ENCODE results near the gene APEX2. TPM values are rescaled to one million over a fixed set of nuclear protein-coding genes. Genes with fewer than 3 reads are reported as not detected.

APEX2 gene
- total RNA-seq, 1 experiment from 2014 or later: 28.5 TPM

- Mint-ChIP-seq H3K27me3 (ENCODE audit: low read depth) (peaks cover 6% of the 10 kb centered on the region; the same call in 1 of the 2 replicates), H3K9me3 (peaks cover 65 to 81% of the 10 kb centered on the region in 2 experiments), H3K36me3 (ENCODE audit: insufficient read depth in 1 of 3, low read depth in 3 of 3) (peaks cover 0 to 5% (median 4%) of the 10 kb centered on the region in 3 experiments; a peak in 5 of 7 replicates), H3K27ac (no peak overlapping the region), H3K4me3 (no peak overlapping the region), H3K4me1 (no peaks in the 10 kb centered on the region)
- H2BK15ac ChIP-seq (ENCODE audit: low read depth, low read length): no peak overlapping the region
- no peak overlapping the region for H3K23ac ChIP-seq (ENCODE audit: insufficient read length, low read depth, low read length)
- no peak overlapping the region for H4K5ac ChIP-seq (ENCODE audit: insufficient read length, low read depth, low read length)
- no CpG with 5 or more reads among the region's 8 CpGs for WGBS (ENCODE audit: extremely low coverage, insufficient read length, low lambda C conversion rate)
- H3K79me2 ChIP-seq (ENCODE audit: insufficient read depth, low read length): no peaks in the 10 kb centered on the region
- H3K27me3 ChIP-seq (ENCODE audit: insufficient read depth, low read length): no peaks in the 10 kb centered on the region
- no peak overlapping the region for H3K27ac ChIP-seq (ENCODE audit: insufficient read length, low read depth, low read length)
- no peak overlapping the region for H3K9ac ChIP-seq (ENCODE audit: extremely low read depth, insufficient read length, low read length)
- DNase-seq: no peak
- H3K9me3 ChIP-seq (ENCODE audit: control insufficient read depth, low read depth, low read length): peaks cover 37% of the 10 kb centered on the region
- H3K14ac ChIP-seq (ENCODE audit: insufficient read depth, low read length): no peak overlapping the region
- H4K91ac ChIP-seq (ENCODE audit: insufficient read length, low read depth, low read length): no peak overlapping the region
- TF ChIP-seq, protein P1, sequence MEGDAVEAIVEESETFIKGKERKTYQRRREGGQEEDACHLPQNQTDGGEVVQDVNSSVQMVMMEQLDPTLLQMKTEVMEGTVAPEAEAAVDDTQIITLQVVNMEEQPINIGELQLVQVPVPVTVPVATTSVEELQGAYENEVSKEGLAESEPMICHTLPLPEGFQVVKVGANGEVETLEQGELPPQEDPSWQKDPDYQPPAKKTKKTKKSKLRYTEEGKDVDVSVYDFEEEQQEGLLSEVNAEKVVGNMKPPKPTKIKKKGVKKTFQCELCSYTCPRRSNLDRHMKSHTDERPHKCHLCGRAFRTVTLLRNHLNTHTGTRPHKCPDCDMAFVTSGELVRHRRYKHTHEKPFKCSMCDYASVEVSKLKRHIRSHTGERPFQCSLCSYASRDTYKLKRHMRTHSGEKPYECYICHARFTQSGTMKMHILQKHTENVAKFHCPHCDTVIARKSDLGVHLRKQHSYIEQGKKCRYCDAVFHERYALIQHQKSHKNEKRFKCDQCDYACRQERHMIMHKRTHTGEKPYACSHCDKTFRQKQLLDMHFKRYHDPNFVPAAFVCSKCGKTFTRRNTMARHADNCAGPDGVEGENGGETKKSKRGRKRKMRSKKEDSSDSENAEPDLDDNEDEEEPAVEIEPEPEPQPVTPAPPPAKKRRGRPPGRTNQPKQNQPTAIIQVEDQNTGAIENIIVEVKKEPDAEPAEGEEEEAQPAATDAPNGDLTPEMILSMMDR (conservative IDR thresholded peaks at IDR 0.05): no peak
- no peak overlapping the region for H2AFZ ChIP-seq (ENCODE audit: low read length)
- no peaks in the 10 kb centered on the region for H3K4me1 ChIP-seq (ENCODE audit: insufficient read depth, low read length)
- H3T11ph ChIP-seq (ENCODE audit: low read length): no peak overlapping the region
- H2BK12ac ChIP-seq (ENCODE audit: insufficient read length, low read depth, low read length): no peak overlapping the region
- H3K79me1 ChIP-seq (ENCODE audit: insufficient read depth, low read depth, low read length, poor library complexity, severe bottlenecking): no peaks in the 10 kb centered on the region
- no peak overlapping the region for H3K4ac ChIP-seq (ENCODE audit: low read depth, low read length)
- no peak overlapping the region for H4K8ac ChIP-seq (replicated peaks; ENCODE audit: insufficient read length, low read depth, low read length)
- no peak overlapping the region for H2BK20ac ChIP-seq (ENCODE audit: low read depth, low read length, poor library complexity, severe bottlenecking)
- no peak overlapping the region for H2AK5ac ChIP-seq (ENCODE audit: insufficient read length, low read length)
- H3K4me2 ChIP-seq (ENCODE audit: insufficient read depth, insufficient read length, low read length): no peak overlapping the region
- H3K18ac ChIP-seq (ENCODE audit: insufficient read length, low read depth, low read length): no peak overlapping the region
- H3K56ac ChIP-seq (ENCODE audit: insufficient read length, low read depth, low read length): no peak overlapping the region
- H3K23me2 ChIP-seq (ENCODE audit: insufficient read length, low read depth, low read length, poor library complexity, severe bottlenecking): no peaks in the 10 kb centered on the region
- no peak overlapping the region for H2BK5ac ChIP-seq (ENCODE audit: insufficient read length, low read length)
- H4K20me1 ChIP-seq (ENCODE audit: control insufficient read depth, insufficient read depth, insufficient read length): no peaks in the 10 kb centered on the region
- H2BK120ac ChIP-seq (ENCODE audit: low read depth, low read length, poor library complexity, severe bottlenecking): no peak overlapping the region
These were observed 49.3 kb upstream of the APEX2 start for GRCh38 chrX:54950730-54951375.
